IMR-90 (cell line): ENCODE data around the gene AMZ2.
"Not testable (repeated sequence)": the region's sequence is repeated elsewhere in the genome, so short reads cannot be mapped to it uniquely, and the experiment has no call there.

Experiments
- CTCF ChIP-seq: conservative IDR thresholded peaks from 2 replicates; pipeline ENCODE4 v1.5.1; 2012; ENCODE audit warnings: mild to moderate bottlenecking, low read depth, low read length, improper control_type of control experiment
- POLR2A ChIP-seq: IDR thresholded peaks from 2 replicates; pipeline ENCODE4 v1.6.1; 2012; ENCODE audit warnings: mild to moderate bottlenecking, low read depth, low read length

- not testable (repeated sequence) for TF ChIP-seq POLR2A, CTCF
Observed at GRCh38 chr17:68219429-68219828, 28.4 kb upstream of the AMZ2 start.
